Activated naive CD8-positive, alpha-beta T cell treated with anti-CD3 and anti-CD28 coated beads, Interleukin-2, amount 50 U/mL, for 16 hours (primary cell): ENCODE results near the gene ALS2CL.
"Not testable (repeated sequence)": the region's sequence is repeated elsewhere in the genome, so short reads cannot be mapped to it uniquely, and the experiment has no call there.

Source experiments
- DNase-seq: peaks from one replicate; pipeline ENCODE4 v3.0.0-alpha.2; 2020; ENCODE audit warnings: low read depth, low spot score

The ALS2CL gene

GRCh38 chr3:46705022-46705530 lies 11.6 kb upstream of the ALS2CL start:
- DNase-seq, result peak; percentile 21

DNA sequence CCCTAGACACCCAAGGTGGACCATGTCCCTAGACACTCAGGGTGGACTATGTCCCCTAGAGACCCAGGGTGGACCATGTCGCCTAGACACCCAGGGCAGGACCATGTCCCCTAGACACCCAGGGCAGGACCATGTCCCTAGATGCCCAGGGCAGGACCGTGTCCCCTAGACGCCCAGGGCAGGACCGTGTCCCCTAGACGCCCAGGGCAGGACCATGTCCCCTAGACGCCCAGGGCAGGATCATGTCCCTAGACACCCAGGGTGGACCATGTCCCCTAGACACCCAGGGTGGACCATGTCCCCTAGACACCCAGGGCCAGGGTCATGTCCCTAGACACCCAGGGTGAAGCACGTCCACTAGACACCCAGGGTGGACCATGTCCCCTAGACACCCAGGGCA lies 10.9 kb upstream of the ALS2CL start:
- not testable (repeated sequence) for DNase-seq

GRCh38 chr3:46703013-46703520 lies 9.6 kb upstream of the ALS2CL start:
- DNase-seq, result no peak

- no peak for DNase-seq
Observed at GRCh38 chr3:46702246-46703012, 8.9 kb upstream of the ALS2CL start.

DNA sequence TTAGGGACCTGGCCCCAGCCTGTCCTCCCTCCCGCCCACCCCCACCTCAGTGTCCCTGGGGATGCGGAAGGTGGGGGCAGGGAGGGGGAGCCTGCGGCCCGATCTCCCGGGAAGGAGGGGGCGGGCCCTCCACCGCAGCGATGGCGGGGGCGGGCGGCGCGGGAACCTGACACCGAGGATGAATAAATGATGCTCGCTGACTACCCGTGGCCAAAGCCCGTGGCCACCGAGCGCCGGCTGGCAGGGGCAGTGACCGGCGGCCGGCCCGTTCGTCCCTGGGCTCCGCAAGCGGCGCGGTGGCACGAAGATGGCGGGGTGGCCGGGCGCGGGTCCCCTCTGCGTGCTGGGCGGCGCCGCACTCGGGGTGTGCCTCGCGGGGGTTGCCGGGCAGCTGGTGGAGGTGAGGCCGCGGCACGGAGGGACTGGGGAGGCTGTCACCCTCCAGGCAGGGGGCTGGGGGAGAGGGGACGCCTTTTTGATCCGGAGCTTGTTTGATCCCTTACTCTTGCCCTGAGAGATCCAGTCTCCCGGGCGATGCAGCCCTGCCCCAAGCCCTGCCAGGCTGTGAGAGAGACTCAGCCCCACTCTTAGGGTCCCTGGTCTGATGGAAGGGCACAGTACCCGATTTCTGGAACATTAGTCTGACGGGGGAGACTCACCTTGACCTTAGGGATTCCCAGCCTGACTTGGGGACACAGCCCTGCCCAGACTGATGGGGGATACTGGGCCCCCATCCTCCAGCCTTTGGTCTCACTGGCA lies 7.9 kb upstream of the ALS2CL start, which contains the start of gene TMIE:
TMIE (plus strand) TSS at position 212 of the 759 bp plus-strand sequence; CDS start at position 308, 96 bp downstream.
- DNase-seq, result no peak

- DNase-seq, result no peak
Observed at GRCh38 chr3:46700772-46701171, 7.3 kb upstream of the ALS2CL start.

DNA sequence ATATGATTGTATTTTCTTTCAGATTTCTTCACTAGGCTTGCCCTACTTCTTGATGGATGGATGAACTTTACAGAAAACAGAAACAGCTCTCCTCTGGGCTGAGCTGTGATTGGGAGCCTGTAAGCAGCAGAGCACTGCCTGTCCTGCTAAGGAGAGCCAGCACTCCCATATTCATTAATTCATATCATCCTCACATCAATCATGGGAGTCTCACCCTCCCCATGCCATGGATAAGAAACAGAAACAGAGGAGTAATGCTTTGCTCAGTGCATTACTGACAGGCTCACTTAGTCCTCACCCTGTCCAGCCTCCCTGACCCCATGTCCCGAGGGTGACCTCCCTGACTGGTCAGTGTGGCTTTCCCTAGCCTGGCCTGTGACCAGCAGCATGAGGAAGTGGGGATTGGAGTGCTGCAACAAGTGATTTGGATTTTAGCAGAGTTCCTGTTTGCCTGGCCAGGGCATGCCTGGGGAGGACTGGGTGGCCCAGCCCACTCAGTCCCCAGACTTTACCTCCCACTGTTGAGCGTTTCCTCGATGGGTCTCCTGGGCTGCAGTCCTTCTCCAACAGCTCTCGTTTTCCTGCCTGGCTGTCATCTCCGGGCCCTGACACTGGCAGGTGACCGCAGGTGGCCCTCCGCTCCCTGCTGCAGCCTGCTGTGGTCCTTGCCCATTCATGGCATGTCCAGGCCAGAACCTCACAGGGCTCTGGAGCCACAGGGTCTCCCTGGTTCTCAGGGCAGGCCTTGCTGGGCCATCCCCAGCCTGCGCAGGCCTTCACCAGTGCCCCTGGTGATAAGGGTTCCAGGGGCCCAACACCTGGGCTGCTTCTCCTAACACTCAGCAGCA lies 6.4 kb upstream of the ALS2CL start:
- DNase-seq, result no peak

DNA sequence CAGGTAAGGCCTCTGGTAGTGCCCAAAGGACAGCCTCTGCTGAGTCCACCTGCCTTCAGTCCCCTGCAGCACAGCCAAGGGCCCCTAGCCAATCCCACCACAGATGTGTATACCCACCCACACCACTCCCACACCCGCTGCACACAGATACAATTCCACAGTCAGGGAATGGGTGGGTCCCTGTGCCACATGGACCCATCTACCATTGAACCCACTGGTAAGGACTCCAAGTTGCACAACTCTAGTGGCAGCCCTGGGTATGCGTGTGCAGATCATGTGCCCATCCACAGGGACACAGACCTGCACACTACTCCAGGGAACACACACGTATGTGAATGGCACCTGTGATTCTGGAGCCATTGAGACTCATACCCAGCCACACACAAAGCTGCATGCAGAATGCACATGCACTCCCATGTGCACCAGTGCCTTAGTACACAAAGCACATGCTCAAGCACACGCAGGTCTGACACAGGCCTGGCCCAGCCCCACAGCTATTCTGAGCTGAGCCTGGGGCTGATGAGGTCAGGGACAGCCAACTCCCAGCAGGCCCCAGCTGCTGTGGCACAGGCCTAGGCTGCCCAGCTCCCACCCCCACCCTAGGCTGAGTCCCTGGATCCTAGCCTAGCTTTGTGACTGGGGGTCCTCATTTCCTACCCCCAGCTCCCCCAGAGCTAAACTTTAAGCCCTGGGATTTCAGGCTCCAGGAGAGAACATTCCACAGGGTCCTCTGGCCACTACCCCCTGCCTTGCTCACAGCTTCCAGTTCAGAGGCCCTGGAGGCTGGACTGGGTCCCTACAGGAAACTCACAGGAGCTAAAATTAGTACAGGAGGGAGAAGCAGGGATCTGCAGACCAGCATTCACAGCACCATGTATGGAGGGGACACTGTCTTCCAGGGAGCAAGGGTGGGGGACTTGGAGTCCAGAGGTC lies 2.7 kb upstream of the ALS2CL start:
- DNase-seq, result no peak

DNA sequence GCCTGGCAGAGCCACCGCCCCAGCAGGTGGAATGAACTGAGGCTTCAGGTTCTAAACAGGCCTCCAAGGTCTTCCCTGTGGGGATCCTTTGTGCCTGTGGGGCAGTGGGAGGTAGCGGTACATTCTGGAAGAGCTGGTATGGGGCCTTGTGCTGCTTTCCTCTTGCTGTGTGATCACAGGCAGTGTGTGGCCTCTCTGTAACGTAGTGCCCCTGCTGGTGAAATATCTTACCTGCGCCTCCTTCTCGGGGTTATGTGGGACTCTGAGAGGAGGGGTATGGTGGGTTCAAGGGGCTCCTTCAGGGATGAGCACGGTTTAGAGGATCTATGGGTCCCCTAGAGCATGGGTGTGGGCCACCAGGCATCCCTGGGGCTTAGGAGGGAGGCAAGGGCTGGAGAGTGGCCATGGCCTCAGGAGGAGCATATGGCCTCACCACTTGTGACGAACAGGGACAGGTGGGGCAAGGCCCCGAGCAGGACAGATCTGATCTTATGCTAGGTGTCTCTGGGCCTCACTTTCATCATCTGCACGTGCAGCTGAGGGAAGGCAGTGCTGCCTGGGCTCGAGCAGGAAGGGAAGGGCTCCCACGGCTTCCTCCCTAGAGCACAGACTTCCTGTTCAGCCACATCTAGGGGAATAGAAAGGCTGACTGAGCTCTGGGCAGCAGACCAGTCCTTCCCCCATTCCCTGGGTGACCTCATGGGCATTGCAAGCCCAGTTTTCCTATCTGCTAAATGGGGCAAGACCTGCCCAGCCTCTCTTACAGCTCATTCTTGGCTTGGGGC lies 1.9 kb upstream of the ALS2CL start:
- no peak for DNase-seq

- no peak for DNase-seq
Observed at GRCh38 chr3:46694520-46694919, 1.0 kb upstream of the ALS2CL start.

GRCh38 chr3:46693892-46694226 lies 380 bp upstream of the ALS2CL start:
- no peak for DNase-seq

DNA sequence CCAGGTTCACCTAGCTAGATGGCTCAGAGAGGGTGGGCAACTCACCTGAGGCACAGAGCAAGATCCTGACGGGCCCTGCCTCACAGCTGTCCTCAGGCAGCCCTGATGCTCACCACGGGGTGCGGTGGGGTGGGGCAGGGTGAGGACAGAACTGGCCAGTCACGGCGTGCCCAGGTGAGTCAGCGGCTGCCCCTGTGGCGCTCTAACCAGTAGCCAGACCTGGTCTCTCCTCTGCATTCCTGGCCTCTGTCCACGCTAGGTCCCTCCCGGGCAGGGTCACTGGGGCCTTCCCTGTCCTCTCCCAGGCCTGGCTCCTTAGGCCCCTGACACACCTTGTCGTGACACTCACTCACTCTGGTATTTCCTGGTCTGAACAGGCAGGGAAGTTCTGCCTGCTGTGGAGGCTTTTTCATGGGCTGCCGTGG lies 901 bp downstream of the ALS2CL start:
- no peak for DNase-seq

DNA sequence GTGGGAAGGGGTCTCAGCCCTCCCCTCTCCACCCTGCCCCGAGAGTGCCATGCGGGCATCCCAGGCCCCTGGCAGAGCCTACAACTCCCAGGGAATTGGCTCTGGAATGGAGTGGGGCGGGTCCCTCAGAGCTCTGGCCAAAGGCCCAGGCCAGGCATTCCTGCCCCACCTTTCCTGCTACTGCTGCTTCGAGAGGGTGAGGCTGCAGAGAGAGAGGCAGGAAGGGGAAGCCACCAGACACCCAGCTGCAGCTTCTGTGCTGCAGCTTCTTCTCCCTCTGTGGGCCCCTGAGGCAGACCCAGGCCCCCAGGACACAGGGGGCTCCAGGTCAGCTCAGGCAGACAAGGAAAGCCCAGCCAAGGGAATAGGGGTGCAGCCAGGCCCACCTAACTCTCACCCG lies 2.7 kb downstream of the ALS2CL start:
- no peak for DNase-seq

- no peak for DNase-seq
Observed at GRCh38 chr3:46685446-46685845, 8.0 kb downstream of the ALS2CL start.

DNA sequence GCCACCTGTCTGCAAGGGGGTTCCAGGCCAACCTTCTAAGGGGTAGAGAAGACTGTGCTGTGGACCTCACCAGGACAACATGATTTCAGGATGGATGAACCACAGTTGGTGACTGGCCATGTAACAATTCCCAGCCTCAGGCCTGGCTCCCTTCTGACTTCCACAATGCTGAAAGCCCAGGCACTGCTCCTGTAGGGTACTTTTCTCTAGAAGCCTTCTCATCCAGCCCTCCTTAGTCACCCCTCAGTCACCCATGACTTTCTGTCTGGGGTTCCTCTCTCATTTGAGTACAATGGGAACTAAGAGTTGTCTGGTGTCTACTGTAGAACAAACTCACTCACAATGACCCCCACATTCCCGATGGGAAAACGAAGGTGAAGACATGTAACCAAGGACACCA lies 8.6 kb downstream of the ALS2CL start:
- no peak for DNase-seq

- DNase-seq, result no peak
Observed at GRCh38 chr3:46682974-46683373, 10.5 kb downstream of the ALS2CL start.

GRCh38 chr3:46681856-46682540 lies 11.5 kb downstream of the ALS2CL start:
- DNase-seq, result no peak

DNA sequence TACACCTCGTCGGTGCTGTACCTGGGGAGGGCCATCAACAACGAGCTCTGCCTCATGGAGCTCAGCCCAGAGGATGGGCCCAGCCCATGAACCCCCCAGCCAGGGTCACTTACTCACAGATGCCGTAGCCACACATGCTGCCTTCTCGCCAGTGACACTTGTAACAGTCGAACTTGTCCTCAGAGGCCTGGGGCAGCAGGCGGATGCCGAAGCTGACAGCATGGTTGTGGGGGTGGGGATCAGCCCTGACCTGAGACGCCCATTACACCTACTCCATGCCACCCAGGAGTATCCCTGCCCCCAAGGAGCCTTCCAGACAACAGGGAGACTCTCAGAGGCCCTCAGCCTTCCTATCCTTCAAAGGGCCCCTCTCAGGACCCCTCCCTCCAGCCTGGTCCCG lies 12.1 kb downstream of the ALS2CL start:
- DNase-seq, result no peak

DNA sequence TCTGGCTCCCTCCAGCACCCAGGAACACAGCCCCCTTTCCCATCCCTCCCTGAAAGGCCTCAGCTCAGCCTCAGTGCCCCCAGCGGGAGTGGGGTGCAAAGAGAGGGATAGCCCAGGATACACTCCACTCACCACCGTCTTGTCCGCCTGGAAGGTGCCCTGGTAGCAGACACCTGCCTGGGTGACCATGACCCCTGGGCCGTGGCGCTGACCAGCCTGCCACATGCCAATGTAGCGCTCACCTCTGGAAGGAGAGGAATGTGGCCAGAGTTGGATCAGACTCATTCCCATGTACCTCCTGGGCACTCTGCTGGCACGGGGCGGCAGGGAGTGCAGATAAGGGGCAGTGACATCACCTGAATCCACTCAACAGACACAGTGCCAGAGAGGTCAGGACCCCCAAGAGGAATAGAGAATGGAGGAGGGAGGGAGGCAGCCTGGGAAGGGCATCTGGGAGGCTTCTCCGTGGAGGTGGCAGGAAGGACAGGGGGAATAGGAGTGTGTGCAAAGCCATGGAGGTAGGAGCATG lies 13.1 kb downstream of the ALS2CL start:
- no peak for DNase-seq
